GM19468 (cell line): ENCODE measurements around the gene ALG14.
"Not testable (repeated sequence)": the region's sequence is repeated elsewhere in the genome, so short reads cannot be mapped to it uniquely, and the experiment has no call there.

Experiments
- ATAC-seq: cut with Tn5 transposase; IDR thresholded peaks from one replicate; pipeline ENCODE4 v1.9.1; 2021; ENCODE audit warnings: mild to moderate bottlenecking, moderate library complexity, moderate number of reproducible peaks; ENCODE audit not compliant: unreplicated experiment; ENCODE audit errors: extremely low read depth

The ALG14 gene

GRCh38 chr1:95047624-95048023, 25.1 kb downstream of the ALG14 start:
- ATAC-seq, result not testable (repeated sequence)

GRCh38 chr1:95046359-95046758, 26.4 kb downstream of the ALG14 start:
- no peak for ATAC-seq

- peak; percentile 83 for ATAC-seq
Observed at GRCh38 chr1:95043141-95043980, 29.4 kb downstream of the ALG14 start.

GRCh38 chr1:95042286-95042685, 30.5 kb downstream of the ALG14 start:
- no peak for ATAC-seq

- ATAC-seq, result no peak
Observed at GRCh38 chr1:95041491-95042165, 31.1 kb downstream of the ALG14 start.

- no peak for ATAC-seq
Observed at GRCh38 chr1:95040032-95040525, 32.7 kb downstream of the ALG14 start.

GRCh38 chr1:95039360-95040031, 33.3 kb downstream of the ALG14 start:
- no peak for ATAC-seq

GRCh38 chr1:95035536-95035935, 37.2 kb downstream of the ALG14 start:
- no peak for ATAC-seq

GRCh38 chr1:95034506-95034905, 38.2 kb downstream of the ALG14 start:
- no peak for ATAC-seq

- ATAC-seq, result no peak
Observed at GRCh38 chr1:95033843-95034242, 38.9 kb downstream of the ALG14 start.

GRCh38 chr1:95029532-95029931, 43.2 kb downstream of the ALG14 start:
- ATAC-seq, result no peak

- no peak for ATAC-seq
Observed at GRCh38 chr1:95028954-95029353, 43.8 kb downstream of the ALG14 start.

GRCh38 chr1:95027046-95027445, 45.7 kb downstream of the ALG14 start:
- ATAC-seq, result no peak

GRCh38 chr1:95023399-95024043, 49.2 kb downstream of the ALG14 start:
- no peak for ATAC-seq

GRCh38 chr1:95022644-95022926, 50.2 kb downstream of the ALG14 start:
- ATAC-seq, result no peak

GRCh38 chr1:95021805-95022643, 50.7 kb downstream of the ALG14 start:
- ATAC-seq, result no peak

- ATAC-seq, result no peak
Observed at GRCh38 chr1:95021119-95021518, 51.6 kb downstream of the ALG14 start.

- ATAC-seq, result not testable (repeated sequence)
Observed at GRCh38 chr1:95019466-95019865, 53.3 kb downstream of the ALG14 start.

GRCh38 chr1:95018602-95019369, 54.0 kb downstream of the ALG14 start:
- ATAC-seq, result no peak
